Superior temporal gyrus (tissue), 1 donor: ENCODE measurements around the gene ZIC4.

Experiments used
- DNase-seq: peaks from one replicate; pipeline ENCODE4 v3.0.0-alpha.2; 2016; ENCODE audit errors: extremely low spot score

Gene ZIC4

GRCh38 chr3:147406028-147406931, at the start of gene ZIC4:
Gene ZIC4 (minus strand): TSS chr3:147406543. CDS start chr3:147402797, 3,746 bp downstream.
- no peak for DNase-seq

DNA sequence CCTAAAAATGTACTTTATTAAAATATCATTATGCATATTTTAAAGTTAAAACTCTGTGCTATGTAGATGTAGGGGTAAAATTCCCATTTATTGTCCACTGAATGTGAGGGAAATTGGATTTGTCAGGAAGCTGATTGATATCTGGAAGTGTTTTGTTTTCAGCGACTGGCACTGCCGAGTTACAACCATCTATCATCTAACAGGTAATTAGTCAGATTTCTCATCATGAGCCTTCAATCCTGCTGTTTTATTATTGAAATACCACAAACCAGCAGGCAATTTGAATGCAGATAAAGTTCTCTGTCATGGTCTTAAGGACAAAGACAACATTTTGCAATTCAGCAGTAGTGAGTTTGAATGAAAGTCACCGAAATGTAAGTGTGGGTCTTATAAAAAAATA, 43.3 kb upstream of the ZIC4 start:
- DNase-seq, result no peak

DNA sequence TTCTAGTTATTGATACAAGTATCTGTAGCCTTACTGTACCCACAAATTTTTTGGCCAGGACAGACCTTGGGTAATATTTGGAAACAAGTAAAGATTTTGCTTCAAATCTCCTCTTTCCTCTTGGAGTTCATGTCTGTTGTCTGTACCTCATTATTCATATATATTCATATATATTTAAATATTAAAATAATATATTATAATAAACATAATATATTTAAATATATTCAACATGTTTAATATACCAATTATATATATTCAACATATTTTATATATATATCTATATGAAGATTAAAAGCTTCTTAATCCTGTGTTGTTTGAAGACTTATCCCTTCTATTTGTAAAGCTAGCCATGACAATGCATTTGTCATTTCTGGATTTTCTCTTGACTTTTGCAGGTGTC, 40.9 kb upstream of the ZIC4 start:
- no peak for DNase-seq

GRCh38 chr3:147431751-147432150, 25.4 kb upstream of the ZIC4 start:
- no peak for DNase-seq

GRCh38 chr3:147428754-147429153, 22.4 kb upstream of the ZIC4 start:
- DNase-seq, result no peak

GRCh38 chr3:147428326-147428725, 22.0 kb upstream of the ZIC4 start:
- no peak for DNase-seq

DNA sequence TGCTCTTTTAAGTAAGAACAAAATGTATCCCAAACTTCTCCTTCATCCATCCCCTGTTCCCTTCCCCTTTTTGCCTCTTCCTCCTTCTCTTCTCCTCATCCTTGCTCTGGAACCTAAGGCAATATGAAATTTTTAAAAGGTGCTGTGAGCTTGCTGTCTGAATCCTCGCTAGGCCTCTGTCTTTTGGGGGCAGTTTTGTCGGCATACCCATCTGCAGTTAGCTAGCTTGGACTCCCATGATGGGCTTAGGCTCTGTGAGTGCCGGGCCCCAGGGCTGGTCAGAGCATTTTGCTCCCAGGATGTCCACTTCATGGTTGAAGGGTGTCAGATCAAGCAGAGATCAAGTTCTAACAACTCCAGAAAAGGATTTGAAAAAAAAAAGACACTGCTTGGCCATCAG, 21.4 kb upstream of the ZIC4 start:
- no peak for DNase-seq

- DNase-seq, result no peak
These were observed 20.6 kb upstream of the ZIC4 start for GRCh38 chr3:147426931-147427330.

GRCh38 chr3:147425388-147425850, 19.1 kb upstream of the ZIC4 start:
- no peak for DNase-seq

DNA sequence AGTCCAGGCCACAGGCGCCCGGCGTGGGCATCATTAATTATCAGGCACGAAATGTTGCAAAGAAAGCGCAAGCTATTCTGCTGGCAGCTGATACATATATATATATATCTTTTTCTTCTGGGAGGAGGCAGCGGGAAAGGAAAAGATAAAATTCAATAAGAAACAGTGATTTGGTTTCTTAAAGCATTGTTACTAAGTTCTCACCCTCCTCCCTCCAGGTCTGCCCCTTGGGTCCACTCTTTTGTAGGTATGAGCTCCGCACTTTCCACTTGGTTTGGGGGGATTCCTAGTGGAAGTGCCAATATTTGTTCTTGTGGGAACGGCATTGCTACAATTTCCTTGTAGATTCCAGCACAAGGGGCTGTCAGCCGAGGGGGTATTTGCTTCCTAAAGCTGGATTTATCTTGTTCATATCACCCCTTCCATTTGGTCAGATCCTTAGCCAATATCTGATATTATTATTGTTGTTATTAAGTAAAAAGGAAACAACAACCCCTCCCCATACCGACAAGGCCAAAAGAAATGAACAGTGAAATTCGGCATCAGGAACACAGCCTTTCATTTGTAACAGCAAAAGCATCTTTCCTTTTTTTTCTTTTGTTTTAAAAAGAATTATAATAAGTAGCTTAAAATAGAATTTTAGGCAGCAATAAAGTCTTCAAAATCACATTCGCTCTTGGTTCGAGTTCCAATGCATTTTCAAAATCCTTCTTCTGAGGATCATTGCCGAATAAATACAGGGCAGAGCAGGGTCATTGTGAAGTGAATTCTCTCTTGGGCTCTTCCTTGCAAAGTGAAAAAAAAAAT, 18.4 kb upstream of the ZIC4 start:
- no peak for DNase-seq

- no peak for DNase-seq
These were observed 17.6 kb upstream of the ZIC4 start for GRCh38 chr3:147423798-147424580.

DNA sequence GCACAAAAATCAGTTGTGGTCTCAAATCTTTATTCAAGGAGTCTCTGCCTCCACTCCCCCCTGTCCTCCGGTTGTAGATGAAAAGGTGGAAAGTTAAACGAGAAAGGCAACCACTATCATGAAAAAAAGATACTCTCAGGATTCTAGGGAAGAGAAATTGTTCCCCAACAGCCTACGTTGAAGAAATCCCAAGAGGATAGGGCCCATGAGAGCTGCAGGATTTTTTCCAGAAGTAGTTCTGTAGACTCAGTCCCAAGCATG, 17.1 kb upstream of the ZIC4 start:
- no peak for DNase-seq

DNA sequence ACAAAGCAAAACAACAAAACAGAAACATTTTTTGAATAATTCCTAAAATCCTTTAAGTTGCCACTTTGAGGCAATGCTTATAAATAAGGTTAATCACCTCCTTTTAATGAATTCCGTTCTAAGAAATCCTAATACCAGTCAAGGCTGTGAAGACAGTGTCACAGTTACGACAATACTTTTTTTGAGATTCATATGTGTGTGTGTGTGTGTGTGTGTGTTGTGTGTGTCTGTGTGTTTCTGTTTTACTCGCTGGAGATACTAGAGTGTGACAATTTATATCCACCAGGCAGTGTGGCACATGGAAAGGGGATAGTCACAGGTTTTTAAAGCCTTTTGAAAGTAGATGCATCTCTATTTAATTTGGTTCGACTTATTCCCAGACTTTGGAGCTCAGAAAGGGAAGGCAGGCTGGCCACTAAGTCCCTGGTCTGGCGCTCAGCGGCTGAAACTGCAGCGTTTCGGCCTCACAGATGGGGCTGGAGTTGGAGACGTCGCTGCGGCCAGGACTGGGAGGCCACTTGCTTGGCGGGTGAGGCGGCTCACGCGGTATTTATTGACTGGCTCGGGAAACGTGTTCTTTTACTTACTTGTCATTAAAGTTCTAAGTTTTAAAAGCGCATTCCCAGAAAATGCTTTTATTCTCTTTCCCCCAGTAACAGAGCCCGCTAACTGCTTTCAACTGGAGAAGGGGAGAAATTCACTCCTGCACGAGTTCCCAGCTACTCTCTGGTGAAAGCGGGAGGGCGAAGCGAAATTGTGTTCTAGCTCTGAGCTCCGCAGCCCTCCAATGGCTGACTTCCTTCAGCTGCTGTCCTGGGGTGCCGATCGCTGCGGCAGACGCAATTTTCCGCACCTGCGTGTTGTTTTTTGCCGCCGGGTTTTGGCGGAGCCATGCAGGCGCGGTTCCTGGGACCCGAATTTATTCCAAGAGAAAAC, 16.5 kb upstream of the ZIC4 start:
- DNase-seq, result no peak

DNA sequence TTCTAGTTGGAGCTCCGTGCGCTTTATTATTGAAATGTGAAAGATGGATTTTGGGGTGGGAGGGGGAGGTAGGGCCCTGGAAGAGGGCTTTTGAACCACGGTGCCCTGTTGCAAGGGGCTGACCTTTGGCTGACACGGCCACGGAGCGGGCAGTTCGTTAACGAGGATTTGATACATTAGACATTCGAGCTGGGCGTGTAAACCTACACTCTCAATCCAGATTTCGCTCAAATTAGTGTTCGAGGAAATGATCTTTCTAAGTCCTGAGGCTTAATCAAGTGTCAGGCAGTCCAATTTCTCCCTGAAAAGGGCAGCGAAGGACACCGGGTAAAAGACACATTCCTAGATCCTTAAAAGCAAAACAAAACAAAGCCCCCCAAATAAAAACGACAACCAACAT, 15.9 kb upstream of the ZIC4 start:
- no peak for DNase-seq

GRCh38 chr3:147421184-147421912, 15.0 kb upstream of the ZIC4 start:
- no peak for DNase-seq

DNA sequence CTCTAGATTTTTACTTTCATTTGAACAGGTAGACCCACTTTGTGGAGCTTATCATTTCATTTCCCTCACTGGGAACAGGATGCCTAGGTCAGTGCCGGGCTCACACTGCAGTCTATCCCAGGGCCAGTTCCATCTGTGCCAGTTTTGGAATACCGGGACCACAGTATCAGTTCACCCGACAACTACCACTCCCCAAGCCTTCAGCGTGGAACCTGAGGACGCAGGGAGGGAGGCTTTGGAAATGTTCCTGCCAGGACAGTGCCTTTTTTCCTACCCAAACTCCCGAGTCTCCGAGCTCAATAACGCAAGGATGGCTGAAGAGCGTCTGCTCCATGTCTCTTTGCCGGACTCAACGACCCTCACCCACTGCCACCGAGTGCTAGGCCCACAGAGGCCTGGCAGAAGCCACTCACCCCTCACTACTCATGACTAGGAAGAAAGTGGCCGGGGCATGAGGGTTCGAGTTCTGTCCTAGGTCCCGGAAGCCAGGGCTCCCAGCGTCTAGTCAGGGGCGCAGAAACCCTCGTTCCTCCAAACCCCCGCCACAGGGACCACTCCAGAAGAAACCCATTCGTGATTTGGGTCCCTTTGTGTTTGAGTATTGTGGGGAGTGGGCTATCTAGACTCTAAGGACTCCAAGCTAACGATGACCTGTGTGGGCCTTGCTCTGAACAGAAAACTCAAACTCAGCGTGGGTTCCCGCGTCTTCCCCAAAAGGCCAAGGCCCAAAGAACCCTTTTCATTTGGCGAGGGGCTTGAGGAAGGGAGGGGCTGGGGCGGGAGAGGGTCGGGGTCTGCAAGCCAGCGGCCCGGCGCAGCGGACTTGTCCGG, 14.2 kb upstream of the ZIC4 start:
- DNase-seq, result no peak

- no peak for DNase-seq
These were observed 13.5 kb upstream of the ZIC4 start for GRCh38 chr3:147419781-147420224.

DNA sequence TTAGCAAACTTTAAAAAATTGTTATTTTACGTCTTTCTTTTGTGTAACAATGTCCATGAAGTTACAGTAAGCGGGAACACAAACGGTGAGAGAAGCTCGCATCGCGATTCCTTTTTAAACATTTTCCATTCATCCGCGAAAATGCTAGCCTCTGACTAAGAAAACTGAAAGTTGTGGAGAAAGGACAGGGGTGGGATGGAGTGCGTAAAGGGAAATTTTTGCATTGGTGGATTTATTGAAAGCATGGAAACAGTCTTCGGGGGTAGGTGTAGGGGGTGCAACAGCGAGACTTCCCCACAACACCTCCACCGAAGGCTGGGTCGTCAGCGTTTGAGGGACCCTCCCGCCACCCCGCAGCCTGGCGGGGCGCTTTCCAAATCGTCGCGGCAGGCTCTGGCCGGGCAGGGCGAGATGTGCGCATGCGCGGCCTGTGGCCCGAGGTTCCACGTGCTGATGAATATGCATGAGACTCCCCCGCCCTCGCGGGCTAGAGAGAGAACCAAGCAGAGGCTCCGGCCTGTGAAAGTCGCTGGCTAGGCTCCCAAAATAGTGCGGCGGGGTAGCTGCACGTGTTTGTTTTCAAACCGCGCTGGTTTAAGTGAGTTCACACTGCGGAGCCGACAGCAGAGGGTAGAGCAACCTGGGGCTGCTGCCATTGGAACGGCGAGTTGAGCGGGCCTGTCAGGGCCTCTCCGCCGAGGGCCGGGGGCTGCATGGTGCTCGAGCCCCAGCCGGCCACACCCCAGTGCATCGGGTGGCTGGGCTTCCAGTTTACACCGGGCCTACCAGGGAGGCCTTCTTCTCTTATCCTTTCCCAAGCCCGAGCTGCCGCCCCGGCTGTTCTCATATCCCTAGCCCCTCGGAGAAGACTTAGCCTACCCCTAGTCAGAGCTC, 12.7 kb upstream of the ZIC4 start:
- DNase-seq, result peak; percentile 58
